WTC11 (cell line): ENCODE data around the gene BATF. TPM values are rescaled to one million over a fixed set of nuclear protein-coding genes. Genes with fewer than 3 reads are reported as not detected.

Experiments
- ATAC-seq: fragments of 200-7000 bp; cut with Tn5 transposase; 2 replicates; pipeline ENCODE4 v1.10.0; 2021; ENCODE audit warnings: mild to moderate bottlenecking, moderate library complexity
- CTCF ChIA-PET: fragments of 300-600 bp; sonication (Branson Sonifier 250); formaldehyde crosslinking; loops from one replicate; lab custom pipeline; 2021; ENCODE audit warnings: antibody characterized with exemption; lab: Charles Lee
- POLR2A ChIA-PET: fragments of 350-600 bp; sonication (Branson Sonifier 250); formaldehyde crosslinking; loops from one replicate; lab custom pipeline; 2021; ENCODE audit warnings: antibody characterized with exemption; lab: Charles Lee
- DNase-seq: peaks from one replicate; pipeline ENCODE4 v3.0.0; 2021; ENCODE audit warnings: low spot score
- H3K27ac Mint-ChIP-seq: 2 replicates; pipeline ENCODE4 v1.8.0; 2021; ENCODE audit warnings: mixed read lengths
- H3K27me3 Mint-ChIP-seq: 2 replicates; pipeline ENCODE4 v1.8.0; 2021; ENCODE audit warnings: low read depth, mild to moderate bottlenecking, moderate library complexity, mixed read lengths
- H3K36me3 Mint-ChIP-seq: 2 replicates; pipeline ENCODE4 v1.8.0; 2021; ENCODE audit warnings: mixed read lengths
- H3K4me1 Mint-ChIP-seq: 2 replicates; pipeline ENCODE4 v1.8.0; 2022; ENCODE audit warnings: mixed read lengths
- H3K4me3 Mint-ChIP-seq: 2 replicates; pipeline ENCODE4 v1.8.0; 2021; ENCODE audit warnings: mild to moderate bottlenecking, moderate library complexity, mixed read lengths
- H3K9me3 Mint-ChIP-seq: 2 replicates; pipeline ENCODE4 v1.8.0; 2021; ENCODE audit warnings: mixed read lengths
- CBFB ChIP-seq: sonication (generic); formaldehyde crosslinking; IDR thresholded peaks from 2 replicates; pipeline ENCODE4 v1.8.1; 2022; ENCODE audit warnings: mild to moderate bottlenecking, low read depth, missing genetic modification reagents
- CREM ChIP-seq: sonication (generic); formaldehyde crosslinking; IDR thresholded peaks from 2 replicates; pipeline ENCODE4 v1.8.1; 2022; ENCODE audit warnings: mild to moderate bottlenecking, missing genetic modification reagents, moderate library complexity
- GRHL2 ChIP-seq: fragments of 250-450 bp; sonication (Bioruptor Pico); IDR thresholded peaks from 2 replicates; pipeline ENCODE4 v1.8.0; 2022; ENCODE audit warnings: mild to moderate bottlenecking, moderate library complexity; ENCODE audit not compliant: insufficient replicate concordance, severe bottlenecking
- HMGA2 ChIP-seq: fragments of 250-450 bp; sonication (Bioruptor Pico); IDR thresholded peaks from 2 replicates; pipeline ENCODE4 v1.4.0; 2021; ENCODE audit warnings: mild to moderate bottlenecking, moderate library complexity
- JUN ChIP-seq: sonication (generic); formaldehyde crosslinking; IDR thresholded peaks from 2 replicates; pipeline ENCODE4 v1.8.0; 2023; ENCODE audit warnings: mild to moderate bottlenecking, missing genetic modification reagents
- MXD4 ChIP-seq: fragments of 250-450 bp; sonication (Bioruptor Pico); IDR thresholded peaks from 2 replicates; pipeline ENCODE4 v1.8.0; 2021; ENCODE audit warnings: mild to moderate bottlenecking, moderate library complexity, borderline replicate concordance
- NFYB ChIP-seq: sonication (generic); formaldehyde crosslinking; conservative IDR thresholded peaks from 2 replicates; pipeline ENCODE4 v1.8.0; 2022; ENCODE audit warnings: low read depth, missing genetic modification reagents
- OVOL2 ChIP-seq: fragments of 250-450 bp; sonication (Bioruptor Pico); IDR thresholded peaks from 2 replicates; pipeline ENCODE4 v1.9.0; 2021; ENCODE audit warnings: mild to moderate bottlenecking, borderline replicate concordance
- SMAD3 ChIP-seq: sonication (generic); formaldehyde crosslinking; IDR thresholded peaks from 2 replicates; pipeline ENCODE4 v1.8.0; 2022; ENCODE audit warnings: missing genetic modification reagents, mild to moderate bottlenecking, borderline replicate concordance
- SMAD4 ChIP-seq: sonication (generic); formaldehyde crosslinking; IDR thresholded peaks from 2 replicates; pipeline ENCODE4 v1.8.0; 2022; ENCODE audit warnings: mild to moderate bottlenecking, missing genetic modification reagents
- SP1 ChIP-seq: sonication (generic); formaldehyde crosslinking; conservative IDR thresholded peaks from 2 replicates; pipeline ENCODE4 v1.8.1; 2022; ENCODE audit warnings: missing genetic modification reagents
- TEAD1 ChIP-seq: sonication (generic); formaldehyde crosslinking; IDR thresholded peaks from 2 replicates; pipeline ENCODE4 v1.8.0; 2022; ENCODE audit warnings: mild to moderate bottlenecking, missing genetic modification reagents
- TP53 ChIP-seq: sonication (generic); formaldehyde crosslinking; IDR thresholded peaks from 2 replicates; pipeline ENCODE4 v1.8.1; 2023; ENCODE audit warnings: mild to moderate bottlenecking, missing genetic modification reagents
- ZNF138 ChIP-seq: sonication (generic); formaldehyde crosslinking; conservative IDR thresholded peaks from 2 replicates; pipeline ENCODE4 v1.8.1; 2022; ENCODE audit warnings: mild to moderate bottlenecking, moderate library complexity, missing genetic modification reagents
- ZNF671 ChIP-seq: fragments of 250-450 bp; sonication (Bioruptor Pico); IDR thresholded peaks from 2 replicates; pipeline ENCODE4 v1.8.0; 2021; ENCODE audit warnings: mild to moderate bottlenecking
- total RNA-seq: library from RNA; stranded (reverse); gene quantifications from 3 replicates; pipeline ENCODE4 v1.2.3, GENCODE V29; 2021
- TF ChIP-seq, protein P1 (sequence below): fragments of 200-600 bp; IDR thresholded peaks from 2 replicates; pipeline ENCODE4 v1.8.0; 2022; ENCODE audit warnings: antibody characterized with exemption
- TF ChIP-seq, protein P2 (sequence below): fragments of 250-450 bp; sonication (Bioruptor Pico); conservative IDR thresholded peaks from 2 replicates; pipeline ENCODE4 v1.9.0; 2021; ENCODE audit warnings: mild to moderate bottlenecking
- TF ChIP-seq, protein P3 (sequence below): sonication (generic); formaldehyde crosslinking; conservative IDR thresholded peaks from 2 replicates; pipeline ENCODE4 v1.8.1; 2022; ENCODE audit warnings: mild to moderate bottlenecking, missing genetic modification reagents
- TF ChIP-seq, protein P4 (sequence below): sonication (generic); formaldehyde crosslinking; IDR thresholded peaks from 2 replicates; pipeline ENCODE4 v1.8.0; 2022; ENCODE audit warnings: missing genetic modification reagents
- TF ChIP-seq, protein P5 (sequence below): fragments of 250-450 bp; sonication (Bioruptor Pico); IDR thresholded peaks from 2 replicates; pipeline ENCODE4 v1.9.0; 2021; ENCODE audit warnings: mild to moderate bottlenecking
- TF ChIP-seq, protein P6 (sequence below): sonication (generic); formaldehyde crosslinking; conservative IDR thresholded peaks from 2 replicates; pipeline ENCODE4 v1.8.1; 2023; ENCODE audit warnings: mild to moderate bottlenecking, low read depth, missing genetic modification reagents, moderate library complexity

BATF gene
- total RNA-seq, 1 experiment from 2014 or later: not detected

DNA sequence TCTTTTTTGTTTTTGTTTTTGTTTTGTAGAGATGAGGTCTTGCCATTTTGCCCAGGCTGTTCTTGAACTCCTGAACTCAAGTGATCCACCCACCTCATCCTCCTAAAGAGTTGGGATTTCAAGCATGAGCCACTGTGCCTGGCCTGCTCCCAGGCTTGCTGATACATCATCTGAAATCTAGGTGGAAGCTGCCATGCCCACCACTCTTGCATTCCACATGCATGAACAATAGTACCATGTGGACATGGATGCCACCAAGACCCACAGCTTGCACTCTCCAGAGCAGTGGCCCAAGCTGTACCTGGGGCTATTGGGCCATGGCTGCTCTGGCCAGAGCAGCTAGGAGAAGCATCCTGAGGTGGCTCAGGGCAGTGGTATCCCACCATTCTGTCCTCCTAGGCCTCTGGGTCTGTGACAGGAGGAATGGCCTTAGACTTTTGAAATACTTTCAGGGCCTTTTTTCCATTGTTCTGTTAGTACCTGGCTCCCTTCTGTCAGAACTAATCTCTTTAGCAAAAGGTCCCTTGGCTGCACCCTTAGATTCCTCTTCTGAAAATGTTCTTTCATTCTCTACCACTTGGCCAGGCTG lies 69.8 kb downstream of the BATF start (continued):
- no peak for TF ChIP-seq TP53 (CRISPR knock-in tag)
- no peak for TF ChIP-seq GRHL2
- TF ChIP-seq, protein P1, sequence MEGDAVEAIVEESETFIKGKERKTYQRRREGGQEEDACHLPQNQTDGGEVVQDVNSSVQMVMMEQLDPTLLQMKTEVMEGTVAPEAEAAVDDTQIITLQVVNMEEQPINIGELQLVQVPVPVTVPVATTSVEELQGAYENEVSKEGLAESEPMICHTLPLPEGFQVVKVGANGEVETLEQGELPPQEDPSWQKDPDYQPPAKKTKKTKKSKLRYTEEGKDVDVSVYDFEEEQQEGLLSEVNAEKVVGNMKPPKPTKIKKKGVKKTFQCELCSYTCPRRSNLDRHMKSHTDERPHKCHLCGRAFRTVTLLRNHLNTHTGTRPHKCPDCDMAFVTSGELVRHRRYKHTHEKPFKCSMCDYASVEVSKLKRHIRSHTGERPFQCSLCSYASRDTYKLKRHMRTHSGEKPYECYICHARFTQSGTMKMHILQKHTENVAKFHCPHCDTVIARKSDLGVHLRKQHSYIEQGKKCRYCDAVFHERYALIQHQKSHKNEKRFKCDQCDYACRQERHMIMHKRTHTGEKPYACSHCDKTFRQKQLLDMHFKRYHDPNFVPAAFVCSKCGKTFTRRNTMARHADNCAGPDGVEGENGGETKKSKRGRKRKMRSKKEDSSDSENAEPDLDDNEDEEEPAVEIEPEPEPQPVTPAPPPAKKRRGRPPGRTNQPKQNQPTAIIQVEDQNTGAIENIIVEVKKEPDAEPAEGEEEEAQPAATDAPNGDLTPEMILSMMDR: no peak
- TF ChIP-seq SP1 (CRISPR knock-in tag): no peak
- TF ChIP-seq, protein P2, sequence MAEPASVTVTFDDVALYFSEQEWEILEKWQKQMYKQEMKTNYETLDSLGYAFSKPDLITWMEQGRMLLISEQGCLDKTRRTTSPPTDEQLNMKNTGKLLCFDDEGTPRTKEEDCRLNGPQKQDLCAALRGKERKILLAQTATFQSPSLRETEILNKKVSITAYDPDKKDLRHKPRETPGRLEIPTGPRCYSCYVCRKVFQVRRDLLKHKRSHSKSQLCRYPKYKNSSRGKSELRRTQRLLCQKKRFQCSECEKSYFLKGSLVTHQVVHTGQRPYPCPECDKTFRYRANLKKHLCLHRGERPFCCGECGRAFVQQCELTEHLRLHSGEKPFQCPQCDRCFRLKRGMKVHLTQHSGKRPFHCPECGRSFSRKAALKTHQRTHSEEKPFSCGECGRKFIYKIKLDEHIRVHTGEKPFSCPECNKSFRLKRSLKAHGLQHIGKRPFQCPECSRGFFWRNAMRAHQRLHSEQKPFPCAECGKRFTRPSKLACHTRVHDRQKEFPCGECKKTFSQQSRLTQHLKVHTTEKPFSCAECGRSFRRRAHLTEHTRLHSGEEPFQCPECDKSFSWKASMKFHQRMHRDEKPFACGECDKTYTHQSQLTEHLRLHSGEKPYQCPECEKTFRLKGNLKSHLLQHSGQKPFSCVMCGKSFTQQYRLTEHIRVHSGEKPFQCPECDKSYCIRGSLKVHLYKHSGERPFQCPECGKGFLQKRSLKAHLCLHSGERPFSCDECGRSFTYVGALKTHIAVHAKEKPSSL (CRISPR knock-in tag): no peak
- TF ChIP-seq, protein P3, sequence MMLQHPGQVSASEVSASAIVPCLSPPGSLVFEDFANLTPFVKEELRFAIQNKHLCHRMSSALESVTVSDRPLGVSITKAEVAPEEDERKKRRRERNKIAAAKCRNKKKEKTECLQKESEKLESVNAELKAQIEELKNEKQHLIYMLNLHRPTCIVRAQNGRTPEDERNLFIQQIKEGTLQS: no peak
- no peak for TF ChIP-seq HMGA2 (CRISPR knock-in tag)
- TF ChIP-seq, protein P4, sequence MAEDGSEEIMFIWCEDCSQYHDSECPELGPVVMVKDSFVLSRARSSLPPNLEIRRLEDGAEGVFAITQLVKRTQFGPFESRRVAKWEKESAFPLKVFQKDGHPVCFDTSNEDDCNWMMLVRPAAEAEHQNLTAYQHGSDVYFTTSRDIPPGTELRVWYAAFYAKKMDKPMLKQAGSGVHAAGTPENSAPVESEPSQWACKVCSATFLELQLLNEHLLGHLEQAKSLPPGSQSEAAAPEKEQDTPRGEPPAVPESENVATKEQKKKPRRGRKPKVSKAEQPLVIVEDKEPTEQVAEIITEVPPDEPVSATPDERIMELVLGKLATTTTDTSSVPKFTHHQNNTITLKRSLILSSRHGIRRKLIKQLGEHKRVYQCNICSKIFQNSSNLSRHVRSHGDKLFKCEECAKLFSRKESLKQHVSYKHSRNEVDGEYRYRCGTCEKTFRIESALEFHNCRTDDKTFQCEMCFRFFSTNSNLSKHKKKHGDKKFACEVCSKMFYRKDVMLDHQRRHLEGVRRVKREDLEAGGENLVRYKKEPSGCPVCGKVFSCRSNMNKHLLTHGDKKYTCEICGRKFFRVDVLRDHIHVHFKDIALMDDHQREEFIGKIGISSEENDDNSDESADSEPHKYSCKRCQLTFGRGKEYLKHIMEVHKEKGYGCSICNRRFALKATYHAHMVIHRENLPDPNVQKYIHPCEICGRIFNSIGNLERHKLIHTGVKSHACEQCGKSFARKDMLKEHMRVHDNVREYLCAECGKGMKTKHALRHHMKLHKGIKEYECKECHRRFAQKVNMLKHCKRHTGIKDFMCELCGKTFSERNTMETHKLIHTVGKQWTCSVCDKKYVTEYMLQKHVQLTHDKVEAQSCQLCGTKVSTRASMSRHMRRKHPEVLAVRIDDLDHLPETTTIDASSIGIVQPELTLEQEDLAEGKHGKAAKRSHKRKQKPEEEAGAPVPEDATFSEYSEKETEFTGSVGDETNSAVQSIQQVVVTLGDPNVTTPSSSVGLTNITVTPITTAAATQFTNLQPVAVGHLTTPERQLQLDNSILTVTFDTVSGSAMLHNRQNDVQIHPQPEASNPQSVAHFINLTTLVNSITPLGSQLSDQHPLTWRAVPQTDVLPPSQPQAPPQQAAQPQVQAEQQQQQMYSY (CRISPR knock-in tag): no peak
- TF ChIP-seq TEAD1 (CRISPR knock-in tag): no peak

DNA sequence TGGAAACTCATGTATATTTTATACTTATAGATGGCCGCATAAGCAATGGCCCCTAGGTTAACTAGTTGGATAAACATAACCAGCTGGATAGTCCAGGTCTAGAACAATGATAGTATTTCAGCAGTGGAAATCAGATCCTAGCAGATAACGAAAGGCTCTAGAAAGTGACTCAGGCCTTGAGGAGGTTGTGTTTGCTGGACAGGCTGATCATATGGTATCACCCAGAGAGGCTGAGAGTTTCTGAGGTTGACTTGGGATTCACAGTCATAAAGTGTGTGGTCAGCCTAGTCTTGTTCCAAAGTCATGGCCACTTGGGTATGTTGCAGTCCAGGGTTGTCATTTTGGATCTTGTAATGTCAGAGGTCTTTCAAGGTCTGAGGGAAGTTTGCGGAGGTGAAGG lies 73.0 kb downstream of the BATF start:
- Mint-ChIP-seq H3K27ac (no peak overlapping the region), H3K4me3 (no peak overlapping the region), H3K36me3 (peaks cover 26% of the 10 kb centered on the region), H3K9me3 (peaks cover 35% of the 10 kb centered on the region), H3K27me3 (no peaks in the 10 kb centered on the region; the same call in none of the 2 replicates), H3K4me1 (peaks cover 13% of the 10 kb centered on the region)
- DNase-seq (no peak), ATAC-seq (no peak)
- ChIA-PET CTCF (no interaction called here), POLR2A (no interaction called here)
- TF ChIP-seq, protein P5, sequence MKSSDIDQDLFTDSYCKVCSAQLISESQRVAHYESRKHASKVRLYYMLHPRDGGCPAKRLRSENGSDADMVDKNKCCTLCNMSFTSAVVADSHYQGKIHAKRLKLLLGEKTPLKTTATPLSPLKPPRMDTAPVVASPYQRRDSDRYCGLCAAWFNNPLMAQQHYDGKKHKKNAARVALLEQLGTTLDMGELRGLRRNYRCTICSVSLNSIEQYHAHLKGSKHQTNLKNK (CRISPR knock-in tag): no peak
- TF ChIP-seq OVOL2 (CRISPR knock-in tag): no peak
- TF ChIP-seq, protein P1: no peak
- TF ChIP-seq, protein P6, sequence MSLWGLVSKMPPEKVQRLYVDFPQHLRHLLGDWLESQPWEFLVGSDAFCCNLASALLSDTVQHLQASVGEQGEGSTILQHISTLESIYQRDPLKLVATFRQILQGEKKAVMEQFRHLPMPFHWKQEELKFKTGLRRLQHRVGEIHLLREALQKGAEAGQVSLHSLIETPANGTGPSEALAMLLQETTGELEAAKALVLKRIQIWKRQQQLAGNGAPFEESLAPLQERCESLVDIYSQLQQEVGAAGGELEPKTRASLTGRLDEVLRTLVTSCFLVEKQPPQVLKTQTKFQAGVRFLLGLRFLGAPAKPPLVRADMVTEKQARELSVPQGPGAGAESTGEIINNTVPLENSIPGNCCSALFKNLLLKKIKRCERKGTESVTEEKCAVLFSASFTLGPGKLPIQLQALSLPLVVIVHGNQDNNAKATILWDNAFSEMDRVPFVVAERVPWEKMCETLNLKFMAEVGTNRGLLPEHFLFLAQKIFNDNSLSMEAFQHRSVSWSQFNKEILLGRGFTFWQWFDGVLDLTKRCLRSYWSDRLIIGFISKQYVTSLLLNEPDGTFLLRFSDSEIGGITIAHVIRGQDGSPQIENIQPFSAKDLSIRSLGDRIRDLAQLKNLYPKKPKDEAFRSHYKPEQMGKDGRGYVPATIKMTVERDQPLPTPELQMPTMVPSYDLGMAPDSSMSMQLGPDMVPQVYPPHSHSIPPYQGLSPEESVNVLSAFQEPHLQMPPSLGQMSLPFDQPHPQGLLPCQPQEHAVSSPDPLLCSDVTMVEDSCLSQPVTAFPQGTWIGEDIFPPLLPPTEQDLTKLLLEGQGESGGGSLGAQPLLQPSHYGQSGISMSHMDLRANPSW (CRISPR knock-in tag): no peak
- TF ChIP-seq NFYB (CRISPR knock-in tag): no peak
- no peak for TF ChIP-seq ZNF138 (CRISPR knock-in tag)
- TF ChIP-seq MXD4: no peak
- no peak for TF ChIP-seq TEAD1 (CRISPR knock-in tag)
- TF ChIP-seq ZNF671 (CRISPR knock-in tag): no peak
- TF ChIP-seq SMAD4 (CRISPR knock-in tag): no peak
- TF ChIP-seq CBFB: no peak
- no peak for TF ChIP-seq SMAD3 (CRISPR knock-in tag)
- no peak for TF ChIP-seq CREM (CRISPR knock-in tag)
- no peak for TF ChIP-seq JUN (CRISPR knock-in tag)
